ENCODE results near the gene ZNF425.
"Not testable (repeated sequence)": the region's sequence is repeated elsewhere in the genome, so short reads cannot be mapped to it uniquely, and the experiment has no call there.

Gene ZNF425

DNA sequence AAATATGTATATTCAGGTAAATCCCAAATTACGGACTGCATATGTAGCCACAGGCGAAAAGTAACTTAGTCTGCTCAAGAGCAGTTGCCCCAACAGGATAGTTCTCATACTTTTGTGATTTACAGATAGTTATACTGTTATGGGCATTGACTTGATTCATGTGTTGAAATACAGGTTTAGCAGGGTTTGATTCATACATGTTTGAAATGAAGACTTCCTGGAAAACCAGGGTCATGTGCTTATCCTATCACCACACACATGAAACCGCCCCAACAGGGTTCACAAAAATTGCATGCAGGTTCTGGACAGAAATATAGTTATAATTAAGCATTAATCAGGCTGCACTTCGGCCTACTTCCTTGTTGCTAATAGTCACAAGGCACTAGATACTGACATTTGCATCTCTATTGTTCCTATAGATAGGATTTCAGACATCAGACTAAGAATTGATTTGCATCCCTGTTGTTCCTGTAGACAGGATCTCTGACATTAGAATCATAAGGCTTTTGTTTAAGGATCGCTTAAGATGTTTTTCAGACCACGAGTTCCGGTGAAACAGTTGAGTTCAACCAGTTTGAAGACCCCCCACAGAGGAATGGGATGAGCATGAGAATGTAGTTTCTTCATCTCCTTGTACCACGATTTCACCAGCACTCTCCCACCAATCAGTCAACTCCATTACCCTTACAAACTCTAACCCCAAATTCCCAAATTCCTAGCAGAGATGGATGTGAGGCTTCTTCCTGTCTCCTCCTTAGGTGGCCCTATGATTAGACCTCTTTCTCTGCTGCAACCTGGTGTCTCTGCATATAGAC is 19.1 kb upstream of the ZNF425 start:
- ATAC-seq: no peak
- no peak for TF ChIP-seq POU6F1 (CRISPR knock-in tag; IDR thresholded peaks at IDR 0.05; ENCODE audit: borderline replicate concordance, low read depth)
- no peak for TF ChIP-seq ZNF70 (CRISPR knock-in tag; IDR thresholded peaks at IDR 0.05)
- TF ChIP-seq CSDC2 (CRISPR knock-in tag; IDR thresholded peaks at IDR 0.05): no peak
- TF ChIP-seq, protein P1, sequence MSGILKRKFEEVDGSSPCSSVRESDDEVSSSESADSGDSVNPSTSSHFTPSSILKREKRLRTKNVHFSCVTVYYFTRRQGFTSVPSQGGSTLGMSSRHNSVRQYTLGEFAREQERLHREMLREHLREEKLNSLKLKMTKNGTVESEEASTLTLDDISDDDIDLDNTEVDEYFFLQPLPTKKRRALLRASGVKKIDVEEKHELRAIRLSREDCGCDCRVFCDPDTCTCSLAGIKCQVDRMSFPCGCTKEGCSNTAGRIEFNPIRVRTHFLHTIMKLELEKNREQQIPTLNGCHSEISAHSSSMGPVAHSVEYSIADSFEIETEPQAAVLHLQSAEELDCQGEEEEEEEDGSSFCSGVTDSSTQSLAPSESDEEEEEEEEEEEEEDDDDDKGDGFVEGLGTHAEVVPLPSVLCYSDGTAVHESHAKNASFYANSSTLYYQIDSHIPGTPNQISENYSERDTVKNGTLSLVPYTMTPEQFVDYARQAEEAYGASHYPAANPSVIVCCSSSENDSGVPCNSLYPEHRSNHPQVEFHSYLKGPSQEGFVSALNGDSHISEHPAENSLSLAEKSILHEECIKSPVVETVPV (CRISPR knock-in tag; IDR thresholded peaks at IDR 0.05): no peak
- no peak for TF ChIP-seq ZNF565 (CRISPR knock-in tag; conservative IDR thresholded peaks at IDR 0.05; ENCODE audit: low read depth)
- no peak for TF ChIP-seq RARB (CRISPR knock-in tag; IDR thresholded peaks at IDR 0.05)
- TF ChIP-seq OSR1 (CRISPR knock-in tag; IDR thresholded peaks at IDR 0.05): no peak
- no peak for TF ChIP-seq SNAI2 (CRISPR knock-in tag; IDR thresholded peaks at IDR 0.05)
- TF ChIP-seq ISL1 (CRISPR knock-in tag; IDR thresholded peaks at IDR 0.05): no peak
- TF ChIP-seq PATZ1 (CRISPR knock-in tag; IDR thresholded peaks at IDR 0.05; ENCODE audit: borderline replicate concordance): no peak
- no peak for TF ChIP-seq GLIS3 (CRISPR knock-in tag; IDR thresholded peaks at IDR 0.05)
- no peak for TF ChIP-seq ZFP30 (CRISPR knock-in tag; IDR thresholded peaks at IDR 0.05)
- TF ChIP-seq TCF4 (CRISPR knock-in tag; IDR thresholded peaks at IDR 0.05; ENCODE audit: borderline replicate concordance): no peak
- TF ChIP-seq ZFP3 (CRISPR knock-in tag; IDR thresholded peaks at IDR 0.05): no peak
- TF ChIP-seq ARNTL (CRISPR knock-in tag; IDR thresholded peaks at IDR 0.05; ENCODE audit: borderline replicate concordance, low read depth): no peak
- TF ChIP-seq, protein P2, sequence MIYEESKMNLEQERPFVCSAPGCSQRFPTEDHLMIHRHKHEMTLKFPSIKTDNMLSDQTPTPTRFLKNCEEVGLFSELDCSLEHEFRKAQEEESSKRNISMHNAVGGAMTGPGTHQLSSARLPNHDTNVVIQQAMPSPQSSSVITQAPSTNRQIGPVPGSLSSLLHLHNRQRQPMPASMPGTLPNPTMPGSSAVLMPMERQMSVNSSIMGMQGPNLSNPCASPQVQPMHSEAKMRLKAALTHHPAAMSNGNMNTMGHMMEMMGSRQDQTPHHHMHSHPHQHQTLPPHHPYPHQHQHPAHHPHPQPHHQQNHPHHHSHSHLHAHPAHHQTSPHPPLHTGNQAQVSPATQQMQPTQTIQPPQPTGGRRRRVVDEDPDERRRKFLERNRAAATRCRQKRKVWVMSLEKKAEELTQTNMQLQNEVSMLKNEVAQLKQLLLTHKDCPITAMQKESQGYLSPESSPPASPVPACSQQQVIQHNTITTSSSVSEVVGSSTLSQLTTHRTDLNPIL (CRISPR knock-in tag; IDR thresholded peaks at IDR 0.05; ENCODE audit: low read depth): no peak
- no peak for TF ChIP-seq ZNF8 (CRISPR knock-in tag; IDR thresholded peaks at IDR 0.05)
- TF ChIP-seq TOX (CRISPR knock-in tag; IDR thresholded peaks at IDR 0.05; ENCODE audit: borderline replicate concordance): no peak

- ATAC-seq: not testable (repeated sequence)
Observed at GRCh38 chr7:149144436-149144922, 18.4 kb upstream of the ZNF425 start.

GRCh38 chr7:149141893-149142292 is 15.8 kb upstream of the ZNF425 start:
- no peak for ATAC-seq
- no peak for TF ChIP-seq CSDC2 (CRISPR knock-in tag; IDR thresholded peaks at IDR 0.05)
- TF ChIP-seq TCF4 (CRISPR knock-in tag; IDR thresholded peaks at IDR 0.05; ENCODE audit: borderline replicate concordance): no peak
- no peak for TF ChIP-seq TOX (CRISPR knock-in tag; IDR thresholded peaks at IDR 0.05; ENCODE audit: borderline replicate concordance)
- TF ChIP-seq POU6F1 (CRISPR knock-in tag; IDR thresholded peaks at IDR 0.05; ENCODE audit: borderline replicate concordance, low read depth): no peak
- no peak for TF ChIP-seq SNAI2 (CRISPR knock-in tag; IDR thresholded peaks at IDR 0.05)

DNA sequence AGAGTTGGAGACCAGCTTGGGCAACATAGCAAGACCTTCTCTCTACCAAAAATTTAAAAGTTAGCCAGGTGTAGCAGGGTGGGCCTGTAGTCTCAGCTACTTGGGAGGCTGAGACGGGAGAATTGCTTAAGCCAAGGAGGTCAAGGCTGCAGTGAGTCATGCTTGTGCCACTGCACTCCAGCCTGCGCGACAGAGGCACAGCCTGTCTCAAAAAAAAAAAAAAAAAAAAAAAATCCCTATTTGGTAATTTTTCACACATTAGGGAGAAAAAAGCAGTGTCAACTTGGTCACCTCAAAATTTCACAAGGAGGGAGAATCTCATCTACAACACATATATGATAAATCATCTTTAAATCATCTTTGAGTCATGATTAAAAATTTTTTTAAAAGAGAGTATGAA is 14.7 kb upstream of the ZNF425 start:
- ATAC-seq: peak; percentile 58
- TF ChIP-seq, protein P1 (CRISPR knock-in tag; IDR thresholded peaks at IDR 0.05): no peak
- no peak for TF ChIP-seq CSDC2 (CRISPR knock-in tag; IDR thresholded peaks at IDR 0.05)
- no peak for TF ChIP-seq ESRRG (CRISPR knock-in tag; IDR thresholded peaks at IDR 0.05)
- TF ChIP-seq ZNF70 (CRISPR knock-in tag; IDR thresholded peaks at IDR 0.05): no peak
- TF ChIP-seq ZNF8 (CRISPR knock-in tag; IDR thresholded peaks at IDR 0.05): no peak
- no peak for TF ChIP-seq PATZ1 (CRISPR knock-in tag; IDR thresholded peaks at IDR 0.05; ENCODE audit: borderline replicate concordance)
- TF ChIP-seq OSR1 (CRISPR knock-in tag; IDR thresholded peaks at IDR 0.05): no peak
- no peak for TF ChIP-seq SNAI2 (CRISPR knock-in tag; IDR thresholded peaks at IDR 0.05)
- TF ChIP-seq TOX (CRISPR knock-in tag; IDR thresholded peaks at IDR 0.05; ENCODE audit: borderline replicate concordance): no peak
- TF ChIP-seq ISL1 (CRISPR knock-in tag; IDR thresholded peaks at IDR 0.05): no peak
- no peak for TF ChIP-seq TCF4 (CRISPR knock-in tag; IDR thresholded peaks at IDR 0.05; ENCODE audit: borderline replicate concordance)
- TF ChIP-seq ZNF565 (CRISPR knock-in tag; conservative IDR thresholded peaks at IDR 0.05; ENCODE audit: low read depth): no peak
- TF ChIP-seq ZFP3 (CRISPR knock-in tag; IDR thresholded peaks at IDR 0.05): no peak

Data from SK-N-SH treated with all-trans-retinoic acid at 6 μM for 48 hours (cell line).